ENCODE results near the gene TRMT44. TPM values are rescaled to one million over a fixed set of nuclear protein-coding genes. Genes with fewer than 3 reads are reported as not detected.
A peak's percentile ranks its signal among the peaks of the same experiment; 100 is the strongest.

TRMT44 gene
- total RNA-seq, 4 donors from 2014 or later, result 18.1 to 28.3 (median 23.1) TPM

DNA sequence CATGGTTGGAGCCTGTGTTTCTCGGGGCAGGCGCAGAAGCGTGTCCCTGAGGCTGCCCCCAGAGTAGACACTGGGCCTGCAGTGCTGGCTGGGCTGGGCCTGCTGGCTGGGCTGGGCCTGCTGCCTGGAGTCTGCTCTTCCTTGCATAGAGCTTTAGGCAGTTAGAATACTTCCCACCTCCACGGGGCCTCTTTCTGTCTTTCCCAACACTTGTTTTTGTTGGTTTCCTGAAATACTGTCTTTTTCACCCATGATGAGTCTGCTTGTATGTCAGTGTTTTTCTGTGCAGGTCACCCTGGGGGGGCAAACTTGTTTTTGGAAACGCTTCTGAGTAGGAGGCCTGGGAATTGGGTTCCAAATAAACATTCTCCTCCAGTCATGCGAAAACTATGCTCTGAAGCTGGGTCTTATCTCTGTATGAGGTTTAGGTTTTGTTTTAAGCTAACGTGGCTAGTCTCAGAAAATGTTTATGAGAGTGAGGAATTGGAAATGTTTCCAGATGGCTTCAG lies 32.2 kb downstream of the TRMT44 start:
- no peak for DNase-seq (ENCODE audit: low spot score)
- TF ChIP-seq, protein P1, sequence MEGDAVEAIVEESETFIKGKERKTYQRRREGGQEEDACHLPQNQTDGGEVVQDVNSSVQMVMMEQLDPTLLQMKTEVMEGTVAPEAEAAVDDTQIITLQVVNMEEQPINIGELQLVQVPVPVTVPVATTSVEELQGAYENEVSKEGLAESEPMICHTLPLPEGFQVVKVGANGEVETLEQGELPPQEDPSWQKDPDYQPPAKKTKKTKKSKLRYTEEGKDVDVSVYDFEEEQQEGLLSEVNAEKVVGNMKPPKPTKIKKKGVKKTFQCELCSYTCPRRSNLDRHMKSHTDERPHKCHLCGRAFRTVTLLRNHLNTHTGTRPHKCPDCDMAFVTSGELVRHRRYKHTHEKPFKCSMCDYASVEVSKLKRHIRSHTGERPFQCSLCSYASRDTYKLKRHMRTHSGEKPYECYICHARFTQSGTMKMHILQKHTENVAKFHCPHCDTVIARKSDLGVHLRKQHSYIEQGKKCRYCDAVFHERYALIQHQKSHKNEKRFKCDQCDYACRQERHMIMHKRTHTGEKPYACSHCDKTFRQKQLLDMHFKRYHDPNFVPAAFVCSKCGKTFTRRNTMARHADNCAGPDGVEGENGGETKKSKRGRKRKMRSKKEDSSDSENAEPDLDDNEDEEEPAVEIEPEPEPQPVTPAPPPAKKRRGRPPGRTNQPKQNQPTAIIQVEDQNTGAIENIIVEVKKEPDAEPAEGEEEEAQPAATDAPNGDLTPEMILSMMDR (IDR thresholded peaks at IDR 0.05), result no peak

DNA sequence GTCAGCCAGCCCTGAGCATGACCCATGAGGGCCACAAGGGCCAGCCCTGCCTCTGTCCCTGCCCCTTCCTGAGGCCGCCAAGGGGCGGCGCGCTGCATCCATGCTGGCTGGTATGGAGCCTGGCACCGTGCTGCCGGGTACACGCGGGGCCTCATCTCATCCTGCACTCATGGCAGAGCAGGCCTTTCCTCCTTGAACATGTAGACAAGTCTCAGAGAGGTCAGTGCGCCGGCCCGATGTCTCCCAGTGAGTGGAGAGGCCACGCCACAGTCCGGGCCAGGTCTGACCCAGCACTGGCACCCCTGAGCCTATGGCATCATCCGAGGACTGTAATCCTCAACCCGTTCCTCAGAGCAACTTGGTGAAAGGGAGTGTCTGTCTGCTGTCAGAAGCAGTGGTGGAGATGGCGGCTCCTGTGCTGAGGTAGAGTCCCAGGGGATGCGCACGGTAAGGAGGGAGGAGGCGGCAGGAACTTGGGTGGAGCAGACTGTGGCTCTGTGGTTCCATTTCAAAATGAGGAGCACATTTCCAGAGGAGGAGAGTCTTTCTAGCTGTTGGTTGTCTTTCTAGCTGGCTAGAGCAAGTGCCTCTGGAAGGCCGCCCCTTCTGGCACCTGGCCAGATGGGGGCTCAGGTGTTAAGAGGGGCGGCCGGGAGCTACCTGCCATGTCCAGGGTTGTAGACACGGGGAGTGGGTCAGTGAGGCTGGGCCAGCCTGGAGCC lies 32.8 kb downstream of the TRMT44 start:
- DNase-seq (ENCODE audit: low spot score) (no peak), ATAC-seq (ENCODE audit: low FRiP score) (peak; percentile 38)
- TF ChIP-seq, protein P1 (IDR thresholded peaks at IDR 0.05), result no peak

More for the DNA sequence above, 32.2 kb downstream of the TRMT44 start:
- ATAC-seq (ENCODE audit: low FRiP score), result peak; percentile 81

DNA sequence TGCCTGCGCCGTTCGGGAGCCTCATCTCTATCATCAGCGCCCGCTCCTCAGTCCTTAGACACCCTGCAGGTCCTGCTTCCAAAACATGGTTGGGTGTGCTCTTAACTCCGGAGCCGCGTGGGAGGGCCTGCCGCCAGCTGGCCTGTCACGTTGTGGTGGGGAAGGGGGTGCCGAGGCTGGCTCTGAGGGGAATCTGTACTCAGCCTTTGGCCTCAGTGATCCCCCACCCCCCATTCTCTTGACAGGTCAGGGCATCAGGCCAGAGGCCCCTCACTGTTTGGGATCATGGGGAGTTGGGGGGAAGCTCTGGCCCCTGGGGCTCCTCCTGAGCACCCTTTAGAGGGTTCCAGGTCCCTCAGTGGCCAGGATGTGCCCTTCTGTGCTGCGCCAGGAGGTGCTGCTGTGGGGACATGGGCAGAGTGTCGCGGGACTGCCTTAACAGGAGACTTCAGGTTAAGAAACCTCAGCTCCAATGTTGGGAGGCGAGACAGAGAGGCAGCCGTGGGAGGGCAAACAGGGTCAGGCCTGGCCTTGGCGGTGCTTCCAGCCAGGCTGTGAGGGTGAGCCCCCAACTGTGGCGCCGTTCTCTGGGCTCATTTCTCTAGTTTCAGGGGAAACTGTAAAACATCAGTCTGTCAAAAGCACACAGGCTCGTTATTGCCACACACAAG lies 33.5 kb downstream of the TRMT44 start:
- no peak for ATAC-seq (ENCODE audit: low FRiP score)
- DNase-seq (ENCODE audit: low spot score), result no peak
- TF ChIP-seq, protein P1 (IDR thresholded peaks at IDR 0.05), result no peak

DNA sequence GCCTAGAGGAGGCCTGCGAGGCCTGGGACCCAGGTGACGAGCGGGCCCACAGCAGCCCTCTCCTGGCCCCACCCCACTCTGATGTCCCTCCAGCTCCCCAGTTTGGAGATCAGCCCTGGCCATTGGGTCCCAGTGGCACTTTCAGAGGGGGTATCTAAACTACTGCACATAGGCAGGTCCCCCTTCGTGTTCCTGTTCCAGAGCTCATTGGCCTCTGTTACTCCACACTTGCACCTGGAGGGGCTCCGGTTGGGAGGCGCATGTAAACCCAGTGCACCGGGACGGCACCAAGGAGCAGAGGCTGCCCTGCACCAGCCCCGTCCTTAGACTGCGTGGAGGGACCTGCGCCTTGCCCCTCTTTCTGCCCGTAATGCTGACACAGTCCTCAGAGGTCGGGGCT lies 34.3 kb downstream of the TRMT44 start:
- DNase-seq (ENCODE audit: low spot score), result no peak
- TF ChIP-seq, protein P1 (IDR thresholded peaks at IDR 0.05), result no peak
- no peak for ATAC-seq (ENCODE audit: low FRiP score)

DNA sequence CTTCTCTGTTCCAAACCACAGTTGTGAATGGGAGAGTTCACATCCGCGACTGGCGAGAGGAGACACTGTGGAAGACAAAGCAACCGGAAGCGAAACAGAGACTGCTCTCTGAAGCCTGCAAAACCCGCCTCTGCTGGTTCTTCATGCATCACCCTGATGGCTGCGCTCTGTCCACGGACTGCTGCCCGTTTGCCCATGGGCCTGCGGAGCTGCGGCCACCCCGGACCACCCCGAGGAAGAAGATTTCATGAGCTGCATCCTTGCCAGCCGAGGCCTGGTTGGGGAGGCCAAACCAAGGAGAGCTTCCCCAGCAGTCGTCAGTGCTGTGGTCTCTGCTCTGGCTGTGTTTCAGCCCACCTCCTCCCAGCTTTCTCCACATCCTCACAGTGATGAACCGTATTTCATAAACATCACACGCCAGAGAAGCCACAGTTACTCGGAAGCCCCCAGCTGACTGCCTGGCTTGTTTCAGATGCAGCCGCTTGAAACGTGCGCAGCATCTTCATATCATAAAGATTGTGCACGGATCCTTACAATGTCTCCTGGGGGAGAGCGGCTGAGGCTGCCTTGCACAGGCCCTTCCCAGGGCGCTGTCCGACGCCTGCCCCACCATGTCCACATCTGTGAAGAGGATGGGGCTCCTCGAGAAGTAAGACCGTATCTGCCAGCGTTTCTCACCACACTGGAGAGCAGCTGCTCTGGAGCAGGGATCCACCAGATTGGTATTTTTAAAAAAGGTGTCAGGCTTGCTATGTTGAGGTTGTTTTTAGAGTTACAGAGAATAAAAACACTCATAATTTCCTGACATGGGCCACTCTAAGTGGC lies 35.4 kb downstream of the TRMT44 start:
- no peak for DNase-seq (ENCODE audit: low spot score)
- TF ChIP-seq, protein P1 (IDR thresholded peaks at IDR 0.05), result no peak
- no peak for ATAC-seq (ENCODE audit: low FRiP score)

DNA sequence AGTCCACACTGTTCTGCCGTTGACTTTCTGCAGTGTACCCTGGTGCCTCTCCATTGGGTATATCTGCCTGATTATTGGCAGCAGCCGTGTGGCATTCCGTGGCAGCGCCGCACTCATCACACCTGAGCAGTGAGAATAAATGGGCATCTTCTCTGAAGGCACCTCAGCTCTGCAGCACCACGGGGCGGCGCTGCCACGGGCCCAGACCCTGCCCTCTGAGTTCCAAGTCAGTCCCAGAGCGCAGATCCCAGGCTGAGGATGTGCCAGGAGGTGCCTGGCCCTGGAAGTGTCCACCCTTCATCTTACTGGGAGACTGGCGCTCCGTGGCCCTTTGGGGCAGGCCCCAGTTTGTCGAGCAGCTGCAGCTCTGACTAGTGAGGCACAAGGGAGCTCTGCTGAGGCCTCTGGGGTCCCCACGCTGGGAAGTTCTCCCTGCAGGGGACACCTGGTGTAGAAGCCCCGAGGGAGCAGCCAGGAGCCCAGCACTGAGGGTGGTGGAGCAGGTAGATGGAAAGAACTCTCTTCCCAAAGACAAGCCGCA lies 36.6 kb downstream of the TRMT44 start:
- ATAC-seq (ENCODE audit: low FRiP score) (no peak), DNase-seq (ENCODE audit: low spot score) (no peak)
- TF ChIP-seq, protein P1 (IDR thresholded peaks at IDR 0.05), result no peak

Data from omental fat pad (tissue), 4 donors.